AG04449 (cell line): ENCODE measurements around the gene XKR7.

Experiments used
- CTCF ChIA-PET: fragments of 350-600 bp; formaldehyde crosslinking; extraction: SDS; loops from one replicate; lab custom pipeline; 2021; ENCODE audit warnings: antibody characterized with exemption; lab: Yijun Ruan, JAX
- POLR2A ChIA-PET: fragments of 400-600, 350-600 bp; formaldehyde crosslinking; extraction: SDS; loops from one replicate; lab custom pipeline; 2020; ENCODE audit warnings: antibody characterized with exemption, inconsistent platforms; lab: Yijun Ruan, JAX
- DNase-seq: peaks from one replicate; pipeline ENCODE4 v3.0.0-alpha.2; 2010; ENCODE audit warnings: low read depth, low spot score
- H3K4me3 ChIP-seq: 2 replicates; pipeline ENCODE4 v1.5.1; 2011; ENCODE audit warnings: low read depth, mild to moderate bottlenecking, control low read depth, low read length
- CTCF ChIP-seq: IDR thresholded peaks from one replicate; pipeline ENCODE4 v1.5.1; 2011; ENCODE audit warnings: mild to moderate bottlenecking, moderate library complexity, low read length, control low read depth, inconsistent platforms; ENCODE audit not compliant: insufficient read depth; ENCODE audit errors: missing control alignments

Gene XKR7

GRCh38 chr20:32006053-32006452, 38.1 kb downstream of the XKR7 start:
- ChIA-PET POLR2A (no interaction called here), CTCF (no interaction called here)
- H3K4me3 ChIP-seq = no peak overlapping the region
- DNase-seq = no peak
- TF ChIP-seq CTCF = no peak

DNA sequence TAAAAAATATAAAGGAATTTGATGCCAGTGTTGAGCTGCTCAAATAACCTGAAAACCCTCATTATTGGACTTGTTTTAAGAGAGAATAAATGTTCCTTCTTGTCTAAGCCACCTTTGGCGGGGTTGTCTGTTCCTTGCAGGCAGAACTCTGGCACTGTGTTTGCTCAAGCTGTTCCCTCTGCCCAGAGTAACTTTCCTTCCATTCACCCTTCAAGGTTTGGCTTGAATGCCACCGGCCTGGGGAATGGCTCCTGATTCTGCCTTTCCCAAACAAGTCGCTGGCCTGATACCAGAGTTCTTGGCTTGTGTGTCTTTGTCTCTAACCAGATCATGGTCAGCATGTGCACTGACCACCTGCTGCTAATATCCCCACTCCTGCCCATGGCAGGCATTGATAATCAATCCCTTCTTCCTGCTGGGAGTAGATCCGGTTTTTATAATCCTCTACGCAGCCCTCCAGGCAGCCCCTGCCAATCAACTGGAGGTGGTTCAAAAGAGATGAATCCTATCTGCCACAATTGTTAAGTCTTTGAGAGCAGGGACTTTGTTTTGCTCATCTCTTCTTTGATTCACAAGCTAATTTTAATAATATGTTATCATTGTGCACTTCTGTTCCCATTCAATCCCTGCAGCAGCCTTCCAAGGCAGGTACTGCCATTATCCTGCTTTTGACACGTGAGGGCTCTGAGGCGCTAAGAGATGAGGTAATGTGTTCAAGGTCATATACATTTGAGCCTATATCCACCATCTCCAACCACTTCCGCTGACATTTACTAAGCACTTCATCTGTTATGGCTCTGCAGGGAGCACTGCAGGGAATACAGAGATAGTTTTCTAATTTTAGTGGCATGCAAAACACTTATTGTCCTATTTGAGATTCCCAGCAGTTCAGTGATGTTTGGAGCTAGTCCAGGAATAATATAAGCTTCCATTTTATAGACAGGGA, 39.2 kb downstream of the XKR7 start:
- POLR2A ChIA-PET = no interaction called here

DNA sequence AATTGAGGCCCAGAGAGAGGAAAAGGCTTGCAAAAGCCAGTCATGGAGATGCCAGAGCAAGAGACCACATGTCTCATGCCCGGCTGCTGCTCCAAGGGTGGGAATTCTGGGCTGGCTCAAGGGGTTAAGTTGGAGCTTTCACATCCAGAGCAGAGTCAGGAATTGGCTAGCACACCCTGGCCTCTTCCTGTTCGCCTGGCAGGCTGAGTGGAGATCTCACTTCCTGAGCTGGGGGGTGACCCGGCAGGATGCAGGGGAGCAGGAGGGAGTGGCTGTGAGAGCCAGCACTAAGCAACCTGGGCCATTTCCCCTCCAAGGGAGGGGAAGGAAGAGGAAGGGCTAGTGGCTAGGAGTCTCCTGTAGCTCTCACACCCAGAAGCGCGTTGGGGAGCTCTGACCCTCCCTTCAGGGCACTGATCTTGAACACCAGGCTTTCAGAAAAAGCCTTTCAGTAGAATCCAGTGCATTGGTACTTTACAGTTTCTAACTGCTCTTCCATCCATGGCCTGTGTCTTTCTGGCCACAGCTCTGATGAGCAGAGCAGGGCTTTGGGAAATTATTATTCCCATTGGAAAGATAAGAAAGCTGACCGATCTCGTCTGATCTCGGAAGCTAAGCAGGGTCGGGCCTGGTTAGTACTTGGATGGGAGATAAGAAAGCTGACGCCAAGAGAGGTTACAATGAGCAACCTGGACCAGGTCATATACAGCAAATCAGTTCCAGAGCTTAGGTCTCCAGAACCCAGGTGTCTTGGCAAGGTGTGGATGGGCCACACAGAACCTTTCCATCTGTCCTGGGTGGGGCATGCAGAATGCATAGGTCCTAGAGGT, 40.1 kb downstream of the XKR7 start:
- no peak for TF ChIP-seq CTCF
- H3K4me3 ChIP-seq = no peak overlapping the region
- no peak for DNase-seq
- ChIA-PET POLR2A (no interaction called here), CTCF (interaction anchor here (0.9 to 1.3 kb wide), 2 partner anchors 24 to 156 kb away, joined by 4 to 6 read pairs; no protein-coding TSS in a partner anchor)

More for the DNA sequence above, 39.2 kb downstream of the XKR7 start:
- no peak for DNase-seq
- no peak for TF ChIP-seq CTCF
- no peak overlapping the region for H3K4me3 ChIP-seq
- CTCF ChIA-PET = interaction anchor here (0.7 to 1.3 kb wide), 2 partner anchors 25 to 156 kb away, joined by 3 to 6 read pairs; no protein-coding TSS in a partner anchor

DNA sequence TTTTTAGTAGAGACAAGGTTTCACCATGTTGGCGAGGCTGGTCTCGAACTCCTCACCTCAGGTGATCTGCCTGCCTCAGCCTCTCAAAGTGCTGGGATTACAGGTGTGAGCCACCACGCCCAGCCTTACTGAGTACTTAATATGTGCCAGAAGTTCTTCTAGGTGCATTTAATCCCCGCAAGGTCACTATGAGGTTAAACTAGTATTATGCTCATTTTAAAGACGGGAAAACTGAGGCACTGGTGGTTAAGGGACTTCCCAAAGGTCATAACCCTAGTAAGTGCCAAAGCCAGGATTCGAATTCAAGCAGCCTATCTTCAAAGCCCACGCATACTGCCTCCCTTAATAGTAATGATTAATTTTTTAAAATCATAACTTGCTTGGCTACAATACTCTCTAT, 41.6 kb downstream of the XKR7 start:
- CTCF ChIA-PET = no interaction called here
- POLR2A ChIA-PET = no interaction called here
- TF ChIP-seq CTCF = no peak

GRCh38 chr20:32010101-32010500, 42.1 kb downstream of the XKR7 start, which contains the start of gene CCM2L:
Gene CCM2L, plus strand, starts transcription at chr20:32010438. Its CDS starts 17 bp downstream, at chr20:32010455.
- TF ChIP-seq CTCF = no peak
- CTCF ChIA-PET = no interaction called here
- no peak within 1 kb of the TSS for H3K4me3 ChIP-seq
- POLR2A ChIA-PET = no interaction called here
- no peak for DNase-seq

More for the DNA sequence above, 41.6 kb downstream of the XKR7 start:
- DNase-seq = no peak
- no peak overlapping the region for H3K4me3 ChIP-seq
